K562 (cell line): ENCODE measurements around the gene DGCR2. TPM values are rescaled to one million over a fixed set of nuclear protein-coding genes. Genes with fewer than 3 reads are reported as not detected.

ENCODE experiments used
- ATAC-seq: fragments of 200-7000 bp; cut with Tn5 transposase; 3 replicates; pipeline ENCODE4 v1.9.1; 2020; ENCODE audit warnings: moderate library complexity
- BruUV-seq: library from RNA; stranded (reverse); fragments of 400-500 nt; replicated peaks from 2 replicates; lab custom pipeline; 2021; lab: Mats Ljungman, UMichigan
- CTCF ChIA-PET: fragments of 300-600 bp; formaldehyde crosslinking; extraction: SDS; loops from one replicate; lab custom pipeline; 2021; ENCODE audit warnings: low intra/inter-chr PET ratio; lab: Yijun Ruan, JAX
- POLR2A ChIA-PET: fragments of 300-600, 350-650 bp; sonication (Branson Sonifier 250); formaldehyde crosslinking; extraction: SDS; loops from one replicate; lab custom pipeline; 2021; ENCODE audit warnings: antibody characterized with exemption, inconsistent platforms; lab: Yijun Ruan, JAX
- DNase-seq, 4 experiments: peaks; one replicate each; pipeline versions ENCODE4 v3.0.0 to v3.0.0-alpha.2; 2011 to 2018; ENCODE audit warnings: low spot score in 3 of 4, mixed read lengths in 3 of 4; ENCODE audit errors: extremely low read depth in 1 of 4
- FAIRE-seq: peaks from 2 replicates; lab custom pipeline; 2011; peaks lifted over from hg19 to GRCh38; lab: Jason Lieb, UNC
- H2AFZ ChIP-seq: 2 replicates; pipeline ENCODE4 v1.6.0; 2011; ENCODE audit warnings: low read depth, low read length, control low read depth, inconsistent platforms
- H3K27ac ChIP-seq: fragments of 200-600 bp; 3 replicates; pipeline ENCODE4 v1.8.0; 2011; ENCODE audit warnings: low read depth, mild to moderate bottlenecking, control low read depth, inconsistent platforms, low read length, moderate library complexity, mixed read lengths; ENCODE audit errors: extremely low read depth
- H3K27me3 ChIP-seq, 2 experiments: fragments of 300-600 bp in 1 of 2; 2 replicates in 1 of 2; 3 replicates in 1 of 2; pipeline versions ENCODE4 v1.6.0 to v1.8.0; 2011; ENCODE audit warnings: inconsistent platforms in 2 of 2, low read length in 2 of 2, mild to moderate bottlenecking in 1 of 2, mixed read lengths in 1 of 2, moderate library complexity in 1 of 2; ENCODE audit not compliant: control insufficient read depth in 2 of 2, insufficient read depth in 2 of 2
- H3K36me3 ChIP-seq: fragments of 300-600 bp; 3 replicates; pipeline ENCODE4 v1.8.0; 2011; ENCODE audit warnings: mild to moderate bottlenecking, low read length, inconsistent platforms; ENCODE audit not compliant: control insufficient read depth, insufficient read depth
- H3K4me1 ChIP-seq, 2 experiments: fragments of 200-600 bp in 1 of 2; replicated peaks in 1 of 2; 2 replicates in 1 of 2; 3 replicates in 1 of 2; pipeline versions ENCODE4 v1.5.1 to v1.8.0; 2011; ENCODE audit warnings: inconsistent platforms in 2 of 2, low read length in 2 of 2, mild to moderate bottlenecking in 1 of 2, mixed read lengths in 1 of 2, moderate library complexity in 1 of 2; ENCODE audit not compliant: control insufficient read depth in 2 of 2, insufficient read depth in 2 of 2
- H3K4me2 ChIP-seq: 2 replicates; pipeline ENCODE4 v1.6.1; 2011; ENCODE audit warnings: low read length, control low read depth, inconsistent platforms, mixed read lengths; ENCODE audit not compliant: insufficient read depth
- H3K4me3 ChIP-seq: fragments of 200-600 bp; sonication (generic), shearing (Covaris generic); 2 replicates; pipeline ENCODE4 v1.5.1; 2016; ENCODE audit warnings: control low read depth, inconsistent platforms
- H3K79me2 ChIP-seq: fragments of 200-600 bp; 3 replicates; pipeline ENCODE4 v1.8.0; 2011; ENCODE audit warnings: low read length, inconsistent platforms; ENCODE audit not compliant: control insufficient read depth, insufficient read depth
- H3K9ac ChIP-seq, 2 experiments: 2 replicates each; pipeline versions ENCODE4 v1.6.0 to v1.6.1; 2011; ENCODE audit warnings: low read depth in 2 of 2, low read length in 2 of 2, control low read depth in 1 of 2, inconsistent platforms in 1 of 2, mild to moderate bottlenecking in 1 of 2, mixed read lengths in 1 of 2; ENCODE audit not compliant: insufficient read depth in 1 of 2
- H3K9me1 ChIP-seq: one replicate; pipeline ENCODE4 v1.6.0; 2011; ENCODE audit warnings: inconsistent platforms, mild to moderate bottlenecking, low read length, moderate library complexity; ENCODE audit not compliant: control insufficient read depth, insufficient read depth
- H3K9me3 ChIP-seq: replicated peaks from 2 replicates; pipeline ENCODE4 v1.5.1; 2011; ENCODE audit warnings: low read depth, low read length, inconsistent platforms; ENCODE audit not compliant: control insufficient read depth, insufficient read depth
- H4K20me1 ChIP-seq: replicated peaks from 2 replicates; pipeline ENCODE4 v1.6.1; 2011; ENCODE audit warnings: low read length, inconsistent platforms, mixed read lengths; ENCODE audit not compliant: control insufficient read depth, insufficient read depth
- AFF4 ChIP-seq: sonication (generic); formaldehyde crosslinking; IDR thresholded peaks from 2 replicates; pipeline ENCODE4 v1.8.0; 2023; ENCODE audit warnings: mild to moderate bottlenecking, missing genetic modification reagents
- BHLHE40 ChIP-seq: IDR thresholded peaks from 2 replicates; pipeline ENCODE4 v1.6.1; 2011; ENCODE audit warnings: low read length, improper control_type of control experiment
- JUND ChIP-seq, 2 experiments: IDR thresholded peaks; 2 replicates in 1 of 2; 3 replicates in 1 of 2; pipeline ENCODE4 v1.6.1; 2011; ENCODE audit warnings: borderline replicate concordance in 2 of 2, low read depth in 2 of 2, low read length in 2 of 2, improper control_type of control experiment in 1 of 2, missing biosample characterization in 1 of 2, missing genetic modification characterization in 1 of 2, missing genetic modification reagents in 1 of 2
- KDM5B ChIP-seq: fragments of 200-600 bp; sonication (generic); IDR thresholded peaks from 2 replicates; pipeline ENCODE4 v1.6.1; 2012; ENCODE audit warnings: low read depth, mild to moderate bottlenecking, moderate library complexity, low read length, control low read depth, inconsistent platforms; ENCODE audit not compliant: insufficient replicate concordance
- KLF13 ChIP-seq: fragments of 450-650 bp; IDR thresholded peaks from 2 replicates; pipeline ENCODE4 v1.6.1; 2016; ENCODE audit warnings: missing genetic modification characterization, low read depth, mild to moderate bottlenecking, missing compliant biosample characterization, moderate library complexity, borderline replicate concordance
- MAFG ChIP-seq: fragments of 450-650 bp; conservative IDR thresholded peaks from 2 replicates; pipeline ENCODE4 v1.6.1; 2016; ENCODE audit warnings: missing genetic modification characterization, missing compliant biosample characterization
- MAFK ChIP-seq: IDR thresholded peaks from 2 replicates; pipeline ENCODE4 v1.6.1; 2011; ENCODE audit warnings: low read length, improper control_type of control experiment
- MCM2 ChIP-seq: fragments of 450-650 bp; IDR thresholded peaks from 2 replicates; pipeline ENCODE4 v1.6.1; 2017; ENCODE audit warnings: low read depth, mild to moderate bottlenecking
- NFE2L1 ChIP-seq: fragments of 450-650 bp; IDR thresholded peaks from 2 replicates; pipeline ENCODE4 v1.6.1; 2016; ENCODE audit warnings: missing genetic modification characterization, low read depth, mild to moderate bottlenecking, missing compliant biosample characterization, moderate library complexity, borderline replicate concordance
- NONO ChIP-seq, 2 experiments: fragments of 200-400 bp in 1 of 2; fragments of 450-650 bp in 1 of 2; formaldehyde crosslinking in 1 of 2; IDR thresholded peaks; 2 replicates each; pipeline ENCODE4 v1.6.1; 2017; ENCODE audit warnings: low read depth in 2 of 2, mild to moderate bottlenecking in 2 of 2, moderate library complexity in 2 of 2, low read length in 1 of 2
- RBM17 ChIP-seq: fragments of 200-400 bp; formaldehyde crosslinking; IDR thresholded peaks from 2 replicates; pipeline ENCODE4 v1.6.1; 2017; ENCODE audit warnings: low read depth, mild to moderate bottlenecking, low read length, borderline replicate concordance
- SMAD4 ChIP-seq: fragments of 250-450 bp; sonication (Bioruptor Pico); conservative IDR thresholded peaks from 2 replicates; pipeline ENCODE4 v1.8.0; 2021; ENCODE audit warnings: inconsistent platforms, mild to moderate bottlenecking, moderate library complexity
- SRSF7 ChIP-seq: fragments of 200-400 bp; formaldehyde crosslinking; optimal IDR thresholded peaks from 2 replicates; pipeline ENCODE3; 2017; ENCODE audit warnings: mild to moderate bottlenecking, low read depth, low read length
- TCF3 ChIP-seq: sonication (generic); formaldehyde crosslinking; IDR thresholded peaks from 2 replicates; pipeline ENCODE4 v1.4.0; 2020; ENCODE audit warnings: mild to moderate bottlenecking, missing genetic modification reagents
- ZNF384 ChIP-seq: IDR thresholded peaks from 2 replicates; pipeline ENCODE4 v1.6.1; 2012; ENCODE audit warnings: low read depth, low read length, improper control_type of control experiment
- ZNF511 ChIP-seq: sonication (generic); formaldehyde crosslinking; IDR thresholded peaks from 2 replicates; pipeline ENCODE4 v1.8.0; 2022; ENCODE audit warnings: mild to moderate bottlenecking, missing genetic modification reagents
- WGBS: fragments of 100-300 bp; shearing (Covaris generic); methylation state at CpG from one replicate; pipeline ENCODE4 v1.1.6; 2016; ENCODE audit warnings: low coverage, mixed read lengths; ENCODE audit not compliant: insufficient coverage; ENCODE audit errors: missing lambda C conversion rate; 5-methylcytosine and 5-hydroxymethylcytosine counted together
- in situ Hi-C: fragments of 300-500 bp; cut with MboI; formaldehyde crosslinking; loops from 4 replicates; pipeline ENCODE4 v1.15.0; 2018; ENCODE audit warnings: inconsistent platforms, mixed read lengths
- intact Hi-C: fragments of 100-400 bp; cut with micrococcal nuclease; formaldehyde crosslinking; loops from 2 replicates; pipeline ENCODE4 v1.14.2; 2022
- polyA plus RNA-seq, 8 experiments: library from polyadenylated mRNA; depleted of rRNA in 4 of 8; stranded (reverse) in 5 of 8; unstranded in 3 of 8; fragments of >200 nt; fragmentation: Nextera tagmentation in 2 of 8; fragmentation: Illumina TruSeq in 1 of 8; extraction: Ambion mirVana in 2 of 8; extraction: Trizol in 1 of 8; gene quantifications; 2 replicates each; pipeline versions ENCODE4 v1.2.1 to v1.2.3, GENCODE V29; 2011 to 2014; ENCODE audit warnings: inconsistent platforms in 1 of 8, missing spikeins in 1 of 8
- total RNA-seq, 7 experiments: library from RNA; depleted of rRNA in 6 of 7; stranded (reverse); fragments of >200 nt in 6 of 7; fragmentation: Illumina TruSeq in 2 of 7; extraction: Trizol in 2 of 7; gene quantifications; 2 replicates each; pipeline versions ENCODE4 v1.2.1 to v1.2.3, GENCODE V29; 2011 to 2021; ENCODE audit warnings: low replicate concordance in 1 of 7

DGCR2 gene
- total and polyA plus RNA-seq, 9 of the 15 experiments (the other 6 are each of a cell fraction or from before 2014, with no cell fraction given), result 0.69 to 101 (median 56.4) TPM

- H3K9me3 ChIP-seq, result no peaks in the 10 kb centered on the region
- H3K27me3 ChIP-seq, result no peaks in the 10 kb centered on the region
- ChIA-PET POLR2A (interaction anchor here (0.9 to 3.6 kb wide), 7 partner anchors 10 to 29 kb away, joined by 3 to 15 read pairs (median 8); no protein-coding TSS in a partner anchor), CTCF (no interaction called here)
- H2AFZ ChIP-seq, result no peak overlapping the region
- FAIRE-seq (no peak), ATAC-seq (peak; percentile 83), DNase-seq (peak in 1 of 4 experiments; percentile 41)
- H3K79me2 ChIP-seq, result no peaks in the 10 kb centered on the region
- H3K36me3 ChIP-seq, result peaks cover 83% of the 10 kb centered on the region
- in situ Hi-C loops, result no loop called here
- no peak overlapping the region for H3K27ac ChIP-seq
- H4K20me1 ChIP-seq, result no peaks in the 10 kb centered on the region
- WGBS, result 62% methylated on average over 10 of the region's 10 CpGs
- no peak overlapping the region for H3K4me2 ChIP-seq
- intact Hi-C loops, result loop anchor here (1.0 kb wide), 1 partner anchor 71 kb away; the partner anchor contains the start of gene DGCR2
- no peak overlapping the region for H3K9ac ChIP-seq
- BruUV-seq, result no TSS peak
- peaks cover 2 to 3% of the 10 kb centered on the region in 2 experiments; a peak in 3 of 5 replicates for H3K4me1 ChIP-seq
- no peak overlapping the region for H3K4me3 ChIP-seq
- H3K9me1 ChIP-seq, result peaks cover 7% of the 10 kb centered on the region
- TF ChIP-seq ZNF511 (CRISPR knock-in tag) (no peak), AFF4 (0 out of 2 replicates have a peak, but pooled peaks have one; percentile 41), KDM5B (no peak), MCM2 (no peak), RBM17 (no peak), TCF3 (CRISPR knock-in tag) (no peak), SMAD4 (CRISPR knock-in tag) (no peak), NFE2L1 (tag) (no peak; the same call in 1 of the 2 replicates), KLF13 (0 out of 2 replicates have a peak, but pooled peaks have one; percentile 41), JUND (IDR thresholded peaks at IDR 0.05; ENCODE audit: borderline replicate concordance, low read depth, low read length) (0 out of 2 replicates have a peak, but pooled peaks have one; percentile 9), JUND (tag; IDR thresholded peaks at IDR 0.05; ENCODE audit: borderline replicate concordance, low read depth, low read length) (no peak; the same call in 2 of the 3 replicates), BHLHE40 (0 out of 2 replicates have a peak, but pooled peaks have one; percentile 40), MAFK (peak; percentile 44; the same call in 1 of the 2 replicates), NONO (IDR thresholded peaks at IDR 0.05; ENCODE audit: low read depth in 2 of 2, low read length in 1 of 2) (peak in 1 of 2 experiments; percentile 5; a peak in 1 of 4 replicates), MAFG (tag) (0 out of 2 replicates have a peak, but pooled peaks have one; percentile 39), SRSF7 (no peak), ZNF384 (peak; percentile 83)
These were observed 70.7 kb downstream of the DGCR2 start for GRCh38 chr22:19051381-19052072.
